NCI-H2107 (cell line): ENCODE results near the gene MYO1A.

Experiments
- DNase-seq: peaks from one replicate; lab custom pipeline; 2025; lab: John Stamatoyannopoulos, UW

The MYO1A gene

DNA sequence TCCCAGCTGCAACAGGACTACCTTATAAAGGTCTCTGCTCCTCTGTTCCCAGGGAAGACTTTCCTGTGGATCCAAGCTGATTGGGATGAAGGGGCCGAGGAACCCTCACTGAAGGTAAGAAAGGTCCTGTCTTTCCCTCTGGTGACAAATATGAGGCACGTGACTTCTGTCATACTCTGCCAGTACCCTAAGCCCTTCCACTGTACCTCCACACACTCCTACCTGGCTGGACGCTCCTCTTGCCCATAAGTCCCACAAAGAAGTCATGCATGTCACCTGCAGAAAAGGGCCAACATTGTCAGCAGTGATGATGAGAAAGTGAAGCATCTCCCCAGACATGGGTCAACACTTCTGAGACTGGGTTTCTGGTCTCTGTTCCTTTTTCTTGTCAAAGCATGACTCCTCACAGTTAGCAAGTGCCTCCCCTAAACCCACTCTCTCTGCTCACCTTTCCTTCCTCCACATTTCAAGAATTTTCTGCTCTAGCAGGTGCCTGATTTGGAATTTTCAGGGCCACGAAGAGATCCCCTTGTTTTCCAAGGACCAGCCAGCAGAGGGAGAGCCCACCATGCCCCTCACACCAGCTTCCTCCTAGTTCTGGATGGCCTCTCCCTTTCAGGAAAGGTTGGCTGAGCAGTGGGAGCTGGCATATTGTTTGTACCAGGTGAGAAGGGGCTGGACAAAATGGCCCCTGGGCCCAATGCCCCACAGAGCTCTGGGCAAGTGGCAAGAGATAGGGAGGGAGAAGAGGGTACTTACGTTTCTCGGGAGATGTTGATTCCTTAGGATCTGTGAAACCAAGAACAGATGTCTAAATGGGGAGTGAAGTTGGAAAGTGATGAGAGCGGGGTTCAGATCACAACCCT lies 37.1 kb downstream of the MYO1A start:
- no peak for DNase-seq

DNA sequence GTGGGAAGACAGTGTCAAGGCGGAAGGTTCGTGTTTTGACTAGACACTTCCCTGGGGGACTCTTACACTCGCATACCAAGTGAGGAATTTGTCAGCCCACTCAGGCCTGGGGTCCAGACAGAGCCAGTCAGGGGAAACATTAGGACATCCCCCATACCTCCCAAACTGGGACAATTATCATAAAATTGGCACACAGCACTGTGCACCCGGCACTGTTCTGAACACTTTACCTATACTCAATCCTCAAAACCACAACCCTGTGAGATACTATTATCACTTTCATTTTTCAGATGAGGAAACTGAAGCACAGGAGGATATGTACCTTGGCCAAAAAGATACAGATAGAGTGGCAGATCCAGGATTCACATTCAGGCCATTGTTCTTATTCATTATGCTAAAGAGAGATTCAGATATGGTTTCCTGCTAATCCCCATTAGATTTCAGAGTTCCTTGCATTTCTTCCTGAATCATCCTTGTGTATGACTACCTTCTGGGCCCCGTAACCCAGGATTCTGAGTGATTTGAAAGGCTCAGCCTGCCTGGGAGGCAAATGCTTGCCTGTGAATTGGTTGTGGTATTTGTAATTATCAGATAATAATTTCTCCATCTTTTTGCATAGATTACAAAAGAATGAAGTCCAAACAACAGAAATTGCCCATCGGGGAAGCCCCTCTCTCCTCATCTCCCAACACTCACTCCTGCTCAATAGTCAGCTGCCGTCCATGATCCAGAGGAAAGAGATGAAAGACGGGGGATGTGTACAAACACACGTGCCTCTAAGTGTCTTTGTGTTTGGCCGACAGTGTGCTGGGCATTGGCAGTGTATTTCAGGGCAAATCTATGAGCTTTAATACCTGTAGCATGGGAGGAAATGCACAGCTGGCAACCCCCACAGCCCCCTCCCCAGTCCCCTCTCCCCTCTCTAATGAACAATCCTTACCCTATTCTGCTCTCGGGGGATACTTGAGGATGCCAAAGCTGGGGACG lies 38.2 kb downstream of the MYO1A start:
- no peak for DNase-seq

DNA sequence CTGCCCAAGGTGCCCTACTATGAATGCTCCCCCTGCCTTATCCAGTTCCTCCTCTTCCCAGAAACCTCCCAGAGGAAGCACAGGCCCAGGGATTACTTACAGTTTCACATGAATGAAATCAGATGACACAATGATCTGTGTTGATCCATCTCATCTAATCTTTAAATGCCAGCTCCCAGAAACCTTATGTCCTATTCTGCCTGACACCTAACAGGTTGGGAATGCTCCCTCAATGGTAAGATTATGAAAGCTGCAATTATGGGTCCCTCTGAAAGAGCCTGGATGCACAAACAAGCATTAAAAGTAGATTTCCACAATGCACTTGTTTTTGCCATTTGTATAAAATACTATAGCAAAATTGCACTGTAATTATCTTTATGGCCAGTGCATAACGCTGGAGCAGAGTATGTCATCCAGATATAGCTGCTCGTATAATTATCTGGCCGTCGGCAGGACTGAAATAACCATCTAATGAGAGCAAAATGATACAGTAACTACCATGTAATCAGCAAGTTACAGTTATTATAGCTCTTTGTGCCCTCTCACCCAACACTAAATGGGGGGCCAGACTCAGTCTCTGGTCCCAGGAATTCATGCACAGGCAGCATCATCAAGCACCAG lies 39.2 kb downstream of the MYO1A start:
- no peak for DNase-seq

DNA sequence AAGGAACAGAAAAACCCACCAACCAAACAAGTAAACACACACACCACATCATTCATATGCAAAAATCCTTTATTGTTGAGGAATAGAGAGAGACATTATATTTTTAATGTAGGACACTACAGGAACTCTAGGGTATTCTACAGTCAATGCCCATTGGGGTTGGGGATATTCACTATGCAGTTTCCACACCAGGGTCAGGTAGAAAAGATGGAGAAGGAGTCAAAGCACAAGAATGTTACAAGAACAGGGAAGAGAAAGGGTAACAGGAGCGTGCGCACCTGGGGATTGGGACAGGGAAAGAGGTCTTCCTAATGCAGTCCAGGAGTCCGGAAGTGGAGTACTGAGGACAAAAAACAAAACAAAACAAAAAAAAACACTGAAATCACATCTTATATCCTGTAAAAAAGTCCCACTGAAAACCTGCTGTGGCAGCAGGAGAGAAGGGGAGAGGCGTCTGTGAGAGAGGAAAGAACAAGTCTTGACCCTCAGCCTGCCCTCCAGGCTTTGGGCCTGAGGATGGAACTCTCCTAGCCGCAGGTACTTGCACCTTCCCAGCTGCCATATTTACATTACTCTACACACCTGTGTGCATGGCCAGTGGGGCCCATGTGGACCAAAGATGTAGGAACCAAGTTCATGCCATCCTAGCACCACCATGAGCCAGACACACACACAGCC lies 39.8 kb downstream of the MYO1A start:
- DNase-seq = no peak

DNA sequence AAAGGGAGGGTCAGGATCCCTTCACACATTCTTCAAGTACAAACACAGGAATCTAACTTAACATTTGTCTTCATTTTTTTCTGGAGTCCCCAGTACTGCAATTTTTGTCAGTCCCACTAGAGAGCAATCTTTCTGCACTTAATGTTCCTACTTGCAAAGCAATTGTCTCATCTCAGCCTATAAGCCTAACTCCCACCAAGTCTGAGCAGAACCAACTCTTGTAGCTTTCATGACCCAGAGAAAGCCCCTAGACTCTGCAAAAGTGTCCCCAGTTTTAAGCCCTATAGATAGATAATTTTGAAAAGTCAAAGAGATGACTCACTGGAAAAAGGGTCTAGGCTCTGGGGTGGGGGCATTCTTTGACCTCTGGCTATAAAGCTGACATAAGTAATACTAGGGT lies 41.8 kb downstream of the MYO1A start:
- DNase-seq = peak; percentile 24

DNA sequence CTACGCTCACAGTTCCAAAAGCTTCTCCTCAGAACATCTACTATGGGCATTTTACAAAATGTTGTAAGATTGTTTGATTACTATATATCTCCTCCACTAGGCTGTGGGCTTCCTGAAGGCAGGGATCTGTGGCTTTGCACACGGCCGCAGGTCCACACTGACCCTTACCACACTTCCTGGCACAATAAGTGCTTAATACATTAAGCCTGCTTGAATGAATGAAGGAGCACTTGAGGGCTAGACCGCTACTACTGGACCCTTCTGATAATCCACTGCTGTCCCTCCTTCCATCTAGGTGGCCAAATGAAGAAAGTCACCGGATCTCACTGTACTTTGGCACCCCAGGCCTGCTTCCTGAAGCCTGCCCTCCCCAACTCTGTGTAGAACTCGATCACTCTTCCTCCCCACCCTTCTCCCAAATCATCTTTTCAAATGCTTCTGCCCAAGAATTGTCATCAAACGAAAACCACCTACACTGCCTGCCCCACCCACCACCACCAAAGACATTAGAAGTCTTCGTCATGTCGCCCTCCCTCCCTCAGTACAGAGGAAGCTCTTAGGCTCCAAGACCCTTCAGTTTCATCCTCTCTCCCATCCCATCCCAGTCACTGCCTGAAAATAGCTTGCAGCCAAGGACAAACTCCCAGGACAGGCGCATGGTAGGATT lies 43.0 kb downstream of the MYO1A start:
- DNase-seq = no peak

DNA sequence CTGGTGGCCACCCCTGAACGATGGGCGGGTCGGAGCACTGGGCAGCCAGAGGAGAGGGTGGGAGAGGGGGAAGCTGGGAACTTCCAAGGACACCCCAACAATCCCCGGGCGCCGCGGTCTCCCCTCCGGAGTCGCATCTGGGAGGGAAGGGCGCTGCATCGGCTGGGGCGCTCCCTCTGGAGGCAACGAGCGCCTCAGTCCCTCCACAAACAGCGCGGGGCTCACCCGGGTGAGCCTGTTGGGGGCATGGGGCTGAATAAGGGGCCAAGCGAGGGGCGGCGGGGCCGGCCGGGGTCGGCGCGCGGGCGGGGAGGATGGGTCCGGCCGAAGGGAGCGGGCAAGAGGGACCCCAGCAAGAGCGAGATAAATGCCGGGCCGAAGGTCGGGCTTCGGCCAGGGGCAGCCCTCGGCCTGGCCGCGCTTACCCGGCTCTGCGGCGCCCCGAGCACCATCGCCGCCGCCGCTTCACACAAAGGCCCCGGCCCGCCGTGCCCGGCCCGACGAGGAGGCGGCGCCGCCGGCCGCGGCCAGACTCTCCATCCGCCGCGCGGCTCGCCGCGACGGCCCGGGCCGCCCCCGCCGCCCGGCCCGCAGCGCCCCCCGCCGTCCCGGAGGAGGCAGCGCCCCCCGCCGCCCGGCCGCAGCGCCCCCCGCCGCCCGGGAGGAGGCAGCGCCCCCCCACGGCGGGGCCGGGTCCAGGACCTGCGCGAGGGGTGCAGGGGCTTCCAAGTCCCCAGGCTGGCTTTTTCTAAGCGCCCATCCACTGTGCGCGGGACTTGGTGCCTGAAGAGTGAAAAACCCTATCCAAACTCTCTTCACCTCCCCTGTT lies 43.7 kb downstream of the MYO1A start, which contains the start of gene ZBTB39:
ZBTB39 (minus strand) TSS at position 567 of the 829 bp plus-strand sequence. CDS start 1,629 bp downstream, outside the sequence.
- peak; percentile 44 for DNase-seq

DNA sequence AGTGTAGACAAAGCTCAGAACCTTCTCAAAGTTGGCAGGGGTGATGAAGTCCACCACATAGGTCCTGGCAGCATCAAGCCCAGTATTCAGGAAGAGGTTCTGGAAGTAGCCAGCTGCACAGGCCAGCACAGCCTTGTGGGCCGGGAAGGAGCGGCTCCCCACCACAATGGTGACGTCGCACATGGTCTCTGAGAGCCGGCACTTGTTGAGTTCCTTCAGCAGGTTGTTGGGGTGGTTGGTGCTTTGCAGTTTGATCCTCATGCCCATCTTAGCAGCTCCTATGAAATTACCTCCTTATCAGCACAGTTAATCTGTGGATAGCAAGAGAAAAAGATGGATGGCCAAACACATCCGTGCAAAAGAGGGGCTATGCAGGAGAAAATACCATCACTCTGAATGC lies 45.3 kb downstream of the MYO1A start:
- no peak for DNase-seq

DNA sequence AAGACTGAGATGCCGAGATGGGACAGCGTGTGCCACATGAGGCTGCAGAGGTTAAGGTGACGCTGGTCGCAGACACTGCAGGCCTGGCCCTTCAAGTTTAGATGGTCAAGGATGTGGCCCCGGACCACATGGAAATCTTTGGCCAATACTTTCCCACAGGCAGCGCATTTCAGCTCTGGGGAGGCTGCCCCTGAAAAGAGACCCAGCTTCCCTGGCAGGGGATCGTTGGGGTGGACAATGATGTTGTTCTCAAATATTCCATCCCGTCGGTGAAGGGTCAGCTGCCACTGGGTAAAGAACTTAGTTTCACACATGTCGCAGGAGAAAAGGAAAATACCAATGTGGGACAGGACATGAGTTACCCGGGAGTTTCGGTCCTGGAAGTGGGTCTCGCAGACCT lies 46.5 kb downstream of the MYO1A start:
- DNase-seq = no peak

DNA sequence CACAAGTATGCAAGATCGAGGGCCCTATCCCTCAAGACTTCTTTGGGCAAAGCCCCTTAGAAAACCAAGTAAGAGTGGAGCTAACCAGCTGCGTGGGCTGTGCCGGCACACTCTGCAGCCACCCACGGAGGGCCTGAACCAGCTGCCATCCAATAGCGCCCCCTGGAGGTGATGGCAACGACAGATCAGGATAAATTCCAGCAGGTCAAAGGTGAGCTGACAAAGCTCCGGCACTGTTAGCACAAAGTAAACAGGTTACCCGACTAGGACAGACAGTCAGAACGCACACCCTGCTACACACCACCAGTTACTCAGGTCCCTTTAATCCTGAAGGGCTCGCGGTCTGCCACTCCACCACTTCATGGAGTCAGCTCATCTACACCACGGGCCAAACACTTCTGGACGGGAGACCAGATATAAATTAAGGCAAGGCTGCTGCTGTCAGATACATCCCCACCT lies 48.5 kb downstream of the MYO1A start:
- peak; percentile 31 for DNase-seq

DNA sequence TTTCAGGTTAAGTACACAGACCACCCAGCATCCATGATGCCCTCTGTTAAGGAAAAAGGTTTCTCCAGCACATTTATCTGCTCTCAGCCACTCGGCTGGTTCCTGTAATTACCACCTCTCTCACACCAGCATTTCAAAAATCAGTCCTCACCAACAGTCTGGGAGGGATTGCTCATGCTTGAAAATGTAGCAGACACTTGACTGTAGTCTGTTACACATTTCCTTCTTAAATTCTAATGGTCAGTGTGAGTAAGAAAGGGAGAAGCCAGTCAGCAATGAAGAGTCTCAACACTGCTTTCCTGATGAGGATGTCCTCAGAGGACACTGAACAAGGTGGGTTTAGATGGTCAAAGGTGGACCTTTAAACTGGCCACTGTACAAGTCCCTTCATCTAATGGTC lies 49.5 kb downstream of the MYO1A start:
- no peak for DNase-seq

DNA sequence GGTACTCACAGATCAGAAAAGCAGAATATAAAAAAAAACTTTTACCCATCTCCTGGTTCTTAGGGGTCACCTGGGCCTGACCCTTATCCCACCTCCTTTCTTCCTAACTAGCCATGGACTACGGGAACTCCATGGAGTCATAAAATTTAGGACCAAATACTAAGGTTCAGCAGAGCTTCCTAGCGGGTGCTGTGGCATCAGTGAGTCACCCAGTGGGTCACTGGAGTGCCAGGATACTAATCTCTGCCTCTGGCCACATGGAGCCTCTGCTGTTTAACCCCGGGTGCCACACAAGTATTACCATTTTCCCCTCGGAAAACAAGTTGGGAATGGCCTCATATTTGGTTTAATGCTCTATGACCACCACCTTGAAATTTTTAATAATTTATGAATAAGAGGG lies 50.5 kb downstream of the MYO1A start:
- DNase-seq = no peak

DNA sequence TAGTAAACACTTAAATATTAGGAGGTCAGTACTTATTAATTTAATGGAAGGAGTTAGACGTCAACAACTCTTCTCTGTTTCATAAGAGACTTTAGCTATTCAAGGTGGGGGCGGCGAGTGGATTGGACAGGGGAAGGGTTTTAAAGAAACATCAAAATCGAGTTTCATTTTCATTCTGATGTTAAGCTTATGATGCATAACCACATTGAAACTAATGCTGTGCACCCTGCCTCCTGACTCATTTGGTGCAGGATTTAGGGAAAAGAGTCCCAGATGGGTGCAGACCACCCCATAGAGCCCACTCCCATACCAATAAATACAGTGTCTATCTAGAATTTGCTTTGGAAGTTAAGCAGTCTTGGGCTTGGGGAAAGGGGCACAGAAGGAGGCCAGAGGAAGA lies 50.9 kb downstream of the MYO1A start:
- no peak for DNase-seq

DNA sequence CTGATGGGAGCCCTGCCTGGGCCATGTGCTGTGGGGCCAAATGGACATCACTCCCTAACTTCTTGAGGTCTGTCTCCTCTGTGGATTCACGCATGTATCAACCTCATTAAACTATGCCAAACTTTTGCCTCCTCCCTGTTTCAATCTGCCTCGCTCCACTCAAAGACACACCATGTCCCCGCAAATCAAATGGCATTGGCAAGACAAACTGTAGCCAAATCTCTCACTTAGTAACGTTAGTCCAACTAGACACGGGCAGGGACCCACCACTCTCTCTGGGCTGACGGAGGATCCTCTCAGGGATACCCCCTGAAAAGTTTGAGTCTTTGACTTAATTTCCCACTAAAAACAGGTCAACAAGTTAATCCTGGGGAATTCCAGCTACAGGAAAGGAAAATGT lies 51.6 kb downstream of the MYO1A start:
- DNase-seq = no peak

DNA sequence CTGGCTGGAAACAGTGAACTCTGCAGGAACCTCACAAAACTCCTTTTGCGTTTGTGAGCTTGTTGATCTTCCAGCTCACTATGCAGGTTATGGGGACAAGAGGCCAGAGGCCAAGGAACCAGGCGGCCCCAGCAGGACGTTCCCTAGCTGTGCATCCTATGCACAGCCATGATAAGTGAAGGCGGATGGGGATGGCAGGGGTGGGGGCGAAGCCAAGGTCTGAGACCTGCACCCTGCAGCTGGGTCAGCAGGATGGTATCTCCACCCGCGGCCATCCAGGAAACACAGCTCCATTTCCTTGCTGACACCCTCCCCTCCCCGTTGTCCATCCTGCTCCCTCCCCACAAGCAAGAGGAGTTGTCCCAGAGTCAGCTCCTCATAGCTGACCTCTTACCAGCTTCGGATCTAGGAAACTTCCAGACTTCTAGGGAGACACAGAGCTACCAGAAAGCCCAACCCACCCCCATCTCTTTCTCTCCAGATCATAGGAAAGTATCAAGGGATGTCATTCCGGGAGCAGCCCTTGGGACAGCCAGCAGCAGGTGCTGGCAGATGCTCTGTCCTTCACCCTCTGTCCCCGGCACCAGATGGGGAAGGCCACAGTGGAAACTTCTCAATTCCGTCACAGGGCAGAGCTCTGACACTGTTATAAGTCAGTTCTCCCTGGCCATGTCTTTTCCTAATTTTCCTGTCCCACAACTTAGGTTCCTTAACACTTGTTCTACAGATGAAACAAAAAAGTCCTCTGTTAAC lies 53.0 kb downstream of the MYO1A start:
- no peak for DNase-seq

DNA sequence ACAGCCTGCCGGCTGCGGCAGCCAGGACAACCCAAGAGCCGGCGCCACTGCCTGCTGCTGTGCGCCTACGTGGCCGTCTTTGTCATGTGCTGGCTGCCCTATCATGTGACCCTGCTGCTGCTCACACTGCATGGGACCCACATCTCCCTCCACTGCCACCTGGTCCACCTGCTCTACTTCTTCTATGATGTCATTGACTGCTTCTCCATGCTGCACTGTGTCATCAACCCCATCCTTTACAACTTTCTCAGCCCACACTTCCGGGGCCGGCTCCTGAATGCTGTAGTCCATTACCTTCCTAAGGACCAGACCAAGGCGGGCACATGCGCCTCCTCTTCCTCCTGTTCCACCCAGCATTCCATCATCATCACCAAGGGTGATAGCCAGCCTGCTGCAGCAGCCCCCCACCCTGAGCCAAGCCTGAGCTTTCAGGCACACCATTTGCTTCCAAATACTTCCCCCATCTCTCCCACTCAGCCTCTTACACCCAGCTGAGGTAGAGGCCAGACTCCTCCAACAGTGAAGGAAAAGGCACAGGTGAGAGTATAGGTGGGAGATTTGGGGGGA lies 53.9 kb downstream of the MYO1A start:
- no peak for DNase-seq

DNA sequence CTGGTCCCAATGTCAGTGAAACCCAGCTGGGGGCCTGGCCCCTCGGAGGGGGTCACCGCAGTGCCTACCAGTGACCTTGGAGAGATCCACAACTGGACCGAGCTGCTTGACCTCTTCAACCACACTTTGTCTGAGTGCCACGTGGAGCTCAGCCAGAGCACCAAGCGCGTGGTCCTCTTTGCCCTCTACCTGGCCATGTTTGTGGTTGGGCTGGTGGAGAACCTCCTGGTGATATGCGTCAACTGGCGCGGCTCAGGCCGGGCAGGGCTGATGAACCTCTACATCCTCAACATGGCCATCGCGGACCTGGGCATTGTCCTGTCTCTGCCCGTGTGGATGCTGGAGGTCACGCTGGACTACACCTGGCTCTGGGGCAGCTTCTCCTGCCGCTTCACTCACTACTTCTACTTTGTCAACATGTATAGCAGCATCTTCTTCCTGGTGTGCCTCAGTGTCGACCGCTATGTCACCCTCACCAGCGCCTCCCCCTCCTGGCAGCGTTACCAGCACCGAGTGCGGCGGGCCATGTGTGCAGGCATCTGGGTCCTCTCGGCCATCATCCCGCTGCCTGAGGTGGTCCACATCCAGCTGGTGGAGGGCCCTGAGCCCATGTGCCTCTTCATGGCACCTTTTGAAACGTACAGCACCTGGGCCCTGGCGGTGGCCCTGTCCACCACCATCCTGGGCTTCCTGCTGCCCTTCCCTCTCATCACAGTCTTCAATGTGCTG lies 54.6 kb downstream of the MYO1A start:
- no peak for DNase-seq

DNA sequence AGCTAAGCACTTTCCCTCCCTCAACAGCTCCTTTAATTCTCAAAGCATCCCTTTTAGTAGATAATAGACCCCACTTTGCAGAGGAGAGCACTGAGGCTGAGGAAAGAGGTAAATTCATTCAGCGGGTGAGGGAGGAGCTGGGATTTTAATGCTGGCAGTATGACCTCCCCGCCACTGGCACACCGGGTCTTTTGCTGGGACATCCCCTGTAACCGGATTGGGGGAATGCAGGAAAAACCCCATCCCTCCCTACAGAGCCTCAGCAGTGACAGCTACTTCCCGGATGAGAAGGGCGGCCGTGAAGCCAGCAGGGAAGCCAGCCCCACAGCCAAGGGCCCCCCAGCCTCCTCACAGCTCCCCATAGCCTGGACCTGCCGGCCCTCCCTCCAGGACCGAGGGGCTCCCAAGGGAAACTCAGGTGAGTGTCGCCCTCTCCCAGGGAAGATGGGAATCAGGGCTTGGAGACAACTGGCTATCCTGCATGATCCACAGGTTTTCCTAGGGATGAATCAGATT lies 55.6 kb downstream of the MYO1A start:
- no peak for DNase-seq
